Stimulated activated naive CD8-positive, alpha-beta T cell treated with anti-CD3 and anti-CD28 coated beads, Interleukin-15, Interleukin-2, amounts not matched to agents 100 ng/mL and 50 ng/mL, for 24 hours (primary cell): ENCODE data around the gene RUFY2.

Experiments
- H3K27ac Mint-ChIP-seq: one replicate; pipeline ENCODE4 v1.8.0; 2021; ENCODE audit warnings: mild to moderate bottlenecking, mixed read lengths
- H3K27me3 Mint-ChIP-seq: one replicate; pipeline ENCODE4 v1.8.0; 2021; ENCODE audit warnings: mixed read lengths
- H3K36me3 Mint-ChIP-seq: one replicate; pipeline ENCODE4 v1.8.0; 2021; ENCODE audit warnings: low read depth, mixed read lengths
- H3K4me1 Mint-ChIP-seq: one replicate; pipeline ENCODE4 v1.8.0; 2021; ENCODE audit warnings: low read depth, mixed read lengths
- H3K4me3 Mint-ChIP-seq: one replicate; pipeline ENCODE4 v1.8.0; 2021; ENCODE audit warnings: mild to moderate bottlenecking, mixed read lengths
- H3K9me3 Mint-ChIP-seq: one replicate; pipeline ENCODE4 v1.8.0; 2021; ENCODE audit warnings: mixed read lengths

RUFY2 gene

DNA sequence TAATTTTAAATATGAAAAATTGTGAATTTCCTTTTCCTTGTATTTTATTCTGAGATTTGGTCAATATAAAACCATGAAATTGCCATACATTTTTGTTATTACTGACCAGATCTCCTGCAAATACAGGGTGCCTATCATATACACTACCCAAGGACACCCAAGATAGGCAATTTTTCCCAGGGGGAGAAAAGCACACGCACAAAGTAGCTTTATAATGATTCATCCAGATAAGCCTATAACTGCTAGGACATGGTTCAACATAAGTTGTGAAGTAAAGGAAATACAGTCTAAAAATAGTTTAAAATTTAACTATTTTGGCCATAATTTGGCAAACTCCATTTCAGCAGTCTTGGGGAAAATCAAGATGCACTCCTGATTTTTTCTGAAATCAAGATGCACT is 4.8 kb downstream of the RUFY2 start:
- H3K4me3 Mint-ChIP-seq = no peak overlapping the region
- H3K36me3 Mint-ChIP-seq = no peaks in the 10 kb centered on the region
- H3K27me3 Mint-ChIP-seq = no peaks in the 10 kb centered on the region
- H3K9me3 Mint-ChIP-seq = no peaks in the 10 kb centered on the region
- H3K4me1 Mint-ChIP-seq = peaks cover 20% of the 10 kb centered on the region
- no peak overlapping the region for H3K27ac Mint-ChIP-seq

DNA sequence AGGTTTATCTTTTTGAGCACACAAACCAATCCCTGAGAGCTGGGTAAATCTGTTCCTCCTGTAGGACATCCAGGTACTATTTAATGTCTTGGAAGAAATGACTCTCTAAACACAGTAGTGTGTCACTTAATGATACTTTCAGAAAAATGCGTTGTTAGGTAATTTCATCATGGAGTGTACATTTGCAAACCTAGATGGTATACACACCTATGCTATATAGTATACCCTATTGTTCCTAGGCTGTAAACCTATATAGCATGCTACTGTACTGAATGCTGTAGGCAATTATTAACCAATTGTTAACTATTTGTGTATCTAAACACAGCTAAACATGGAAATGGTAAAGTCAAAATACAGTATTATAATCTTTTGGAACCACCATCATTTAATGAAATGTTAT is 10.1 kb downstream of the RUFY2 start:
- Mint-ChIP-seq H3K27ac (no peak overlapping the region), H3K27me3 (no peaks in the 10 kb centered on the region), H3K4me3 (no peak overlapping the region), H3K4me1 (no peaks in the 10 kb centered on the region), H3K9me3 (no peaks in the 10 kb centered on the region), H3K36me3 (peaks cover 18% of the 10 kb centered on the region)

DNA sequence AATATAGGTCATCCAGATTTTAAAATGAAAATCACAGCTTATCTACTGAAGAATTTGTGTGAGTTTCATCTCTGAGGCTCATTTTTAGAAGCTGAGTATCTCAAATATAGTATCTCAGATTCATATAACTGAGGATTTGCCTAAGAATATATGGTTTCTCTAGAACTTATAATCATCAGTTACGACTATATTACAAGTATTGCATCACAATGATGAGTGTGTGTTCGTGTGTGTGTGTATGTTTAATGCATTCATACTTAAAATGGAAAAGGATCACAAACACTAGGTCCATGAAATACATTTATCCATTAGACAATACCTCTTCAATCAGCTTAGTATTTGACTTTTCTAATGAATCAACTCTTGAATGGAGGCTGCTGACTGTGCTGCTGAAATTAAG is 21.3 kb downstream of the RUFY2 start:
- no peaks in the 10 kb centered on the region for H3K9me3 Mint-ChIP-seq
- no peaks in the 10 kb centered on the region for H3K4me1 Mint-ChIP-seq
- no peaks in the 10 kb centered on the region for H3K27me3 Mint-ChIP-seq
- H3K4me3 Mint-ChIP-seq = no peak overlapping the region
- peaks cover 43% of the 10 kb centered on the region for H3K36me3 Mint-ChIP-seq
- H3K27ac Mint-ChIP-seq = no peak overlapping the region

DNA sequence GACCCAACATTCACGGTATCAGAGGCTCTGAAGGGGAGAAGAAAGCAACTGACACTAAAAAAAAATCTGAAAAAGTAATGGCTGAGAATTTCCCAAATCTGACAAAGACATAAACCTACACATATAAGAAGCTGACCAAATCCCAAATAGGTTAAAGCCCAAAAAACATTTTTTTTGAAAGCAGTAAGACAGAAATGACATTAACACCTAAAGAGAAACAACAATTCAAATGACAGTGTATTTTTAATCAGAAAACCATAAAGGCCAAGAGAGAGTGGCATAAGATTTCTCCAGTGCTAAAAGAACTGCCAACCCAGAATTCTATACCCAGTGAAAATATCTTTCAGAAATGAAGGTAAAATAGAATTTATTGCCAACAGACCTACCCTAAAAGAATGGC is 35.5 kb downstream of the RUFY2 start:
- peaks cover 8% of the 10 kb centered on the region for H3K9me3 Mint-ChIP-seq
- H3K36me3 Mint-ChIP-seq = peaks cover 51% of the 10 kb centered on the region
- H3K4me3 Mint-ChIP-seq = no peak overlapping the region
- H3K27me3 Mint-ChIP-seq = no peaks in the 10 kb centered on the region
- no peak overlapping the region for H3K27ac Mint-ChIP-seq
- H3K4me1 Mint-ChIP-seq = no peaks in the 10 kb centered on the region

DNA sequence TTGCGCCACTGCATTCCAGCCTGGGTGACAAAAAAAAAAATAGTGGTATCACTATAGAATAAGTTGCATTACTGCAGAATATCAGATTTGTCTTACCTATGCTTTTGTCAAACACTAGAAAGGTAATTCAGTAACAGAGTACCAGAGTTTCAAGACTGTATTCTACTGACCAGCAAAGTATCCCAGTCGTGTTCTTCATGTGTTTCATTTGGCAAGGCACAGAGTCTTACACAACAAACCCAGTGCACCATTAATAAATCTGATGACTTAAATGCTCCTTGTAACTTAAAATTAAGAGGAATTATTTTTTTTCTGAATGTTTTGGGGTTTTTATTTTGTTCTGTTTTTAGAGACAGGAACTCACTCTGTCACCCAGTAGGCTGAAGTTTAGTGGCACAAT is 40.0 kb downstream of the RUFY2 start:
- H3K27ac Mint-ChIP-seq = no peak overlapping the region
- H3K4me3 Mint-ChIP-seq = no peak overlapping the region
- H3K27me3 Mint-ChIP-seq = no peaks in the 10 kb centered on the region
- H3K4me1 Mint-ChIP-seq = no peaks in the 10 kb centered on the region
- peaks cover 4% of the 10 kb centered on the region for H3K9me3 Mint-ChIP-seq
- H3K36me3 Mint-ChIP-seq = peaks cover 34% of the 10 kb centered on the region

DNA sequence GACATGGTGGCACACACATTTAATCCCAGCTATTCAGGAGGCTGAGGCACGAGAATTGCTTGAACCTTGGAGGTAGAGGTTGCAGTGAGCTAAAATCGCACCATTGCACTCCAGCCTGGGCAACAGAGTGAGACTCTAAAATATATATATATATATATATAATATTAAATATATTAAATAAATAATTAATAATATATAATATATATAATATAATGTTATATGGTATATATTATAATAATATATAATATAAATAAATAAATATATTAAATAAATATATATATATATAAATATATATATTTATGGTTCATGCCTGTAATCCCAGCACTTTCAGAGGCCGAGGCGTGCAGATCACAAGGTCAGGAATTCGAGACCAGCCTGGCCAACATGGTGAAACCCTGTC is 40.5 kb downstream of the RUFY2 start:
- no peak overlapping the region for H3K4me3 Mint-ChIP-seq
- H3K27ac Mint-ChIP-seq = no peak overlapping the region
- H3K9me3 Mint-ChIP-seq = peaks cover 4% of the 10 kb centered on the region
- H3K27me3 Mint-ChIP-seq = no peaks in the 10 kb centered on the region
- peaks cover 33% of the 10 kb centered on the region for H3K36me3 Mint-ChIP-seq
- no peaks in the 10 kb centered on the region for H3K4me1 Mint-ChIP-seq

DNA sequence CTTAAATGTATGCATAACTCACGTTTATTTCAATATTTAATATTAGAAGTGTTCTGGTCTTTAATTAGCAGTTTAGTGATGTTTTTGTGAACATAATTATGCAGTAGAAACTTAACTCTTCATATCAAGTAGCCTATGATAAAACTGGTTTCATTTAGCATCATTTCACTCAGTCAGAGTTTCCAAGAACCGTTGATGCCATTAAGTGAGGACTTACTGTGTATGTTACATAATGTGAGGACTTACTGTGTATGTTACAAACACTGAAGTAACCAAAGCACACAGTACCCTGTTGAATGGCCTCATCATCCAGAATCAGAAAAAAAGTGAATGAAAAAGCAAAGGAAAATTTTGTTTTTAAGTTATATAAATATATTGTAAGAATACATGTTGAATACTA is 41.5 kb downstream of the RUFY2 start:
- H3K36me3 Mint-ChIP-seq = peaks cover 31% of the 10 kb centered on the region
- H3K9me3 Mint-ChIP-seq = peaks cover 3% of the 10 kb centered on the region
- H3K27me3 Mint-ChIP-seq = no peaks in the 10 kb centered on the region
- H3K4me3 Mint-ChIP-seq = no peak overlapping the region
- no peak overlapping the region for H3K27ac Mint-ChIP-seq
- no peaks in the 10 kb centered on the region for H3K4me1 Mint-ChIP-seq

DNA sequence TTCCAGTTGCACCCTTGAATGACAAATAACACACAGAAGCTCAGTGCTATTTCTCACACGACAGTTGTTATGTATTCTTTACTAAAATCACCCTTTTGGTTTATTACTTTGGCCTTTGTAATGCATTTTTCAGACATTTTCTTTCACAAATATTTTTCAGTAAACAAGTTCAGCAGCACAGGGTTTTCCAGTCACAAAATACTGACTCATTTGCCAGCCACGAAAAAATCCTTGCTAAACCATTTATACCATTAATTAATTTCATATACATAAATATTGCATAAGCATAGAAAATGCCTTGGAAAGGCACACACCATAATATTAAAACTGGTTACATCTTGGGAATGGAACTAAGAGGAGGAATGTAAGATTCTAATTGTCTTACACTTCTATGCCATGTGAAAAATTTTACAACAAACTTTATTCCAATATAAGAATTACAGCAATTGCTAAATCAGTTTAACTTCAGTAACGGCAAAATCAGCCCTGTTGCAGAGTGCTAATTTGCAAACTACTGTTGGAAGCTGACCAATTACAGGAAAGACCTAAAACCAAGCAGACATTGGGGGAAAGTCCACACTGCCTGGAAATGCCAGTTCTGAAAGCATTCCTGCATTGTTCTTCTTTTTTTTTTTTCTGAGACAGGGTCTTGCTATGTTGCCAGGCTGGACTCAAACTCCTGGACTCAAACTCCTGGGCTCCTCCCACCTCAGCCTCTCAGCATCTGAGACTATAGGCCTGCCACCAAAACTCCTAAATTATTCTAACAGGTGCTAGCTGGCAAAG is 42.8 kb downstream of the RUFY2 start:
- no peak overlapping the region for H3K27ac Mint-ChIP-seq
- no peaks in the 10 kb centered on the region for H3K4me1 Mint-ChIP-seq
- H3K4me3 Mint-ChIP-seq = no peak overlapping the region
- H3K36me3 Mint-ChIP-seq = peaks cover 25% of the 10 kb centered on the region
- no peaks in the 10 kb centered on the region for H3K9me3 Mint-ChIP-seq
- H3K27me3 Mint-ChIP-seq = no peaks in the 10 kb centered on the region

DNA sequence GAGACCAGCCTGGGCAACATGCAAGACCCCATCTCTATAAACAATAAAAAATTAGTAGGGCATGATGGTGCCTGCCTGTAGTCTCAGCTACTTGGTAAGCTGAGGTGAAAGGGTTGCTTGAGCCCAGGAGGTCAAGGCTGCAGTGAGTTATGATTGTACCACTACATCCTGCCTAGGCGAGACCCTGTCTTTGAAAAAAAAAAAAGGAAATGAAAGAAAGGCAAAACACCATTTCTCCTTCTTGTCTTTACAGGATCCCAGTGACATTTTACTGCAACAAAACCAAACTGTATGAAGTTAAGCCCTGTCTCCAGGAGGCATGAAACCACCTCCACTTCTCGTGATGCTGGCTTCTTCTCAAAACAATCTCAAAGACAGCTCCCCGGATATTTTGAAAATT is 44.5 kb downstream of the RUFY2 start:
- H3K4me3 Mint-ChIP-seq = no peak overlapping the region
- no peak overlapping the region for H3K27ac Mint-ChIP-seq
- H3K4me1 Mint-ChIP-seq = no peaks in the 10 kb centered on the region
- peaks cover 23% of the 10 kb centered on the region for H3K36me3 Mint-ChIP-seq
- no peaks in the 10 kb centered on the region for H3K27me3 Mint-ChIP-seq
- no peaks in the 10 kb centered on the region for H3K9me3 Mint-ChIP-seq

DNA sequence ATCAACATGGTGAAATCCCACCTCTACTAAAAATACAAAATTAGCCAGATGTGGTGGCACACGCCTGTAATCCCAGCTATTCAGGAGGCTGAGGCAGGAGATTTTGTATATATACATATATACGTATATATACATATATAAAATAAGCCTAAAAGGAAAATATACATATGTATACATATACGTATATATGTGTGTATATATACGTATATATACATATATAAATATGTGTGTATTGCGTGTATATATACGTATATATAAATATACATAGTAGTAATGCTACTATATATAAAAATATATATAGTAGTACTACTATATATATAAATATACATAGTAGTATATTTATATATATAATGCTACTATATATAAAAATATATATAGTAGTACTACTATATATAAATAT is 47.9 kb downstream of the RUFY2 start:
- Mint-ChIP-seq H3K4me3 (no peak overlapping the region), H3K27ac (no peak overlapping the region), H3K4me1 (no peaks in the 10 kb centered on the region), H3K36me3 (peaks cover 26% of the 10 kb centered on the region), H3K27me3 (no peaks in the 10 kb centered on the region), H3K9me3 (no peaks in the 10 kb centered on the region)

DNA sequence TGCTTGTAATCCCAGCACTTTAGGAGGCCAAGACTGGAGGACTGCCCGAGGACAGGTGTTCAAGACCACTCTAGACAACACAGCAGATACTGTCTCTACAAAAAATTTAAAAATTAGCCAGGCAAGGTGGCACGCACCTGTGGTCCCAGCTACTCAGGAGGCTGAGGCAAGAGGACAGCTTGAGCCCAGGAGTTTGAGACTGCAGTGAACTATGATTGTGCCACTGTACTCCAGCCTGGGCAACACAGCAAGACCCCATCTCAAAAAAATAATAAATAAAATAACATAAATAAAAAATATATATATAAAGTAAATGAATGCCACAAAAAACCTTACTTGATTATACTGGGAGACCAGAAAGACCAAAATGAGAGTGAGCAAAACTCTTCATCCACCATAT is 53.5 kb downstream of the RUFY2 start:
- Mint-ChIP-seq H3K27ac (no peak overlapping the region), H3K4me3 (no peak overlapping the region), H3K4me1 (no peaks in the 10 kb centered on the region), H3K36me3 (peaks cover 17% of the 10 kb centered on the region), H3K9me3 (no peaks in the 10 kb centered on the region), H3K27me3 (no peaks in the 10 kb centered on the region)

DNA sequence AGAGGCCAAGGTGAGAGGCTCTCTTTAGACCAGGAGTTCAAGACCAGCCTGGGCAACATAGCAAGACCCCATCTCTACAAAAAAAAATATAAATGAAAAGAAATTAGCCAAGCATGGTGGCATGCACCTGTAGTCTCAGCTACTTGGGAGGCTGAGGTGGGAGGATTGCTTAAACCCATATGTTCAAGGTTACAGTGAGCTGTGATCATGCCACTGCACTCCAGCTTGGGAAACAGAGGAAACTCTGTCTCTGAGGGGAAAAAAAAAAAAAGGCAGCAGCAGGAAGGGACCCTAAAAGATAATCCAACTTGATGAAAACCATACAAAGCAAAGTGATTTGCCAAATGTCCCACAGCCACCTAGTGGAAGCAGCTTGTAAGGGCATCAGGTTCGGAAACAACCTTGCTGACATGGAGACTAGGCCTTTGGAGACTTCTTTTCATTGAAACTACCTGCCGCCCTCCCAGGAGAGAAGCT is 58.8 kb downstream of the RUFY2 start:
- no peaks in the 10 kb centered on the region for H3K9me3 Mint-ChIP-seq
- no peak overlapping the region for H3K27ac Mint-ChIP-seq
- H3K36me3 Mint-ChIP-seq = peaks cover 36% of the 10 kb centered on the region
- no peak overlapping the region for H3K4me3 Mint-ChIP-seq
- peaks cover 8% of the 10 kb centered on the region for H3K4me1 Mint-ChIP-seq
- H3K27me3 Mint-ChIP-seq = no peaks in the 10 kb centered on the region

DNA sequence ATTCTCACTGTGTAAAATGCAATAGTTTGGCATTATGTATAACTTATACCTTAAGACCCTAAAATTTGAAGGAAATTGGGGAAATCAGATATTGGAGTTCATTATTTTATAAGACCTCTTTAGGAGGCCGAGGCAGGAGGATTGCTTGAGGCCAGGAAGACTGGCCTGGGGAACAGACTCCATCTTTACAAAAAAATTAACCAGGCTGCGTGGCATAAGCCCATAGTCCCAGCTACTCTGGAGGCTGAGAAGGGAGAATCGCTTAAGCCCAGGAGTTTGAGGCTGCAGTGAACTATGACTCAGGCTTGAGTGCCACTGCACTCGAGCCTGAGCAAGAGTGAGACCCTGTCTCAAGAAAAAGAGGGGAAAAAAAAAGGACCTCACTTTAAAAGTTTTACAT is 60.3 kb downstream of the RUFY2 start:
- H3K9me3 Mint-ChIP-seq = no peaks in the 10 kb centered on the region
- no peaks in the 10 kb centered on the region for H3K27me3 Mint-ChIP-seq
- H3K4me1 Mint-ChIP-seq = peaks cover 8% of the 10 kb centered on the region
- H3K4me3 Mint-ChIP-seq = no peak overlapping the region
- peaks cover 47% of the 10 kb centered on the region for H3K36me3 Mint-ChIP-seq
- H3K27ac Mint-ChIP-seq = peak overlapping the region; percentile 69

DNA sequence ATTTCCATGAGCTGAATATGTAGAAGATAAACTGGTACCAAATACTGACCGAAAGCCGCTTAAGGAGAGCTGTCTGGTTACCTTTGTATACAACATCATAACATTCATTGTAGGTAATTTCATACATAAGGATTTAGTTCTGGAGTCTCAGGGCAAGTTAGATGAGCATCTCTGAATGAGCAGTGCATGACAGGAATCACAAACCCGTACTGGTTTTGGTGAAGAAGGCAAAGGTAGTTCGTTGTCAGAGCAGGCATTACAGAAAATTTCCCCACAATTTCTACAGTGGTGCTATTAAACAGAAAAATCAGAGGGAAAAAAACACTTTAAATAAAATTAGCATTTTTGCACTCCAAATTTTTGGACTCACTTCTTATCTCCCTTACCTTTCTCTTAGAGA is 61.5 kb downstream of the RUFY2 start:
- H3K4me3 Mint-ChIP-seq = no peak overlapping the region
- H3K9me3 Mint-ChIP-seq = no peaks in the 10 kb centered on the region
- peaks cover 58% of the 10 kb centered on the region for H3K36me3 Mint-ChIP-seq

DNA sequence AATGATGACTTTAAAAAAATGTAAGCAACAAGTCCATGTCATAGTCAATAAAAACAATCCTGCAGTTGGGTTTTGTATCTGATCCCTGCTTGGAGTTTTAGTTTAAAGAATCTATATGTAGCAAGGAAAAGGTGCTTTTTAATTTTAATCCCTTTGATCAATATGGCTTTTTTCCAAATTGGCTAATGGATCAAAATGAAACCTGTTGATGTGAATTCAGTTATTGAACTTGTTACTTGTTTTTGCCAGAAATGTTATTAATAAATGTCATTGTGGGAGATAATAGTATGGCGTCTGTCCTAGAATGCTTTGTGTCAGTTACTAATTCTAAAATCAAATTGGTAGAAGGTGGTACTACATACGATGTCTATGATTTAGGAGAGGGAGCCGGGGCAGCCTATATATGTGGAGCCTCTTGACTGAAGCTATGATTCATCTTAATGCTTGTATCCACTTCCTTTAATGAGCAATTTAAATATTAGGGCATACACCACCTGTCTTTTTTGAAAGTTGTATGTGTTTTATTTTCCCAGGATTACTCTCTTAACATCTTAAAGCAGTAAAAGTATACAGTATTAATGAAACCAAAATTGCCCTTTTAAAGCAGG is 64.1 kb downstream of the RUFY2 start:
- Mint-ChIP-seq H3K27me3 (no peaks in the 10 kb centered on the region), H3K4me3 (no peak overlapping the region), H3K27ac (peak overlapping the region; percentile 0), H3K9me3 (no peaks in the 10 kb centered on the region), H3K4me1 (peaks cover 13% of the 10 kb centered on the region), H3K36me3 (peaks cover 78% of the 10 kb centered on the region)

More for the DNA sequence above, 61.5 kb downstream of the RUFY2 start:
- Mint-ChIP-seq H3K27me3 (no peaks in the 10 kb centered on the region), H3K27ac (peak overlapping the region; percentile 29), H3K4me1 (peaks cover 8% of the 10 kb centered on the region)
